Keratinocyte (primary cell): Measurements from ENCODE around the gene TP63.

Experiments
- CTCF ChIP-seq, 3 experiments: IDR thresholded peaks in 1 of 3; conservative IDR thresholded peaks in 1 of 3; optimal IDR thresholded peaks in 1 of 3; 2 replicates in 2 of 3; 3 replicates in 1 of 3; pipeline versions ENCODE3 to v1.5.1; 2011; ENCODE audit warnings: low read length in 3 of 3, mild to moderate bottlenecking in 3 of 3, moderate library complexity in 2 of 3, control low read depth in 1 of 3, inconsistent platforms in 1 of 3; ENCODE audit not compliant: insufficient read depth in 2 of 3; ENCODE audit errors: extremely low read depth in 1 of 3
- EZH2 ChIP-seq: IDR thresholded peaks from one replicate; pipeline ENCODE4 v1.6.1; 2012; ENCODE audit warnings: inconsistent platforms, mild to moderate bottlenecking, low read length, moderate library complexity

GRCh38 chr3:189853906-189854305, 222.7 kb downstream of the TP63 start:
- TF ChIP-seq CTCF (optimal IDR thresholded peaks at IDR 0.05 in 1 of 3, IDR thresholded peaks at IDR 0.05 in 1 of 3, conservative IDR thresholded peaks at IDR 0.05 in 1 of 3; ENCODE audit: extremely low read depth in 1 of 3, insufficient read depth in 2 of 3, low read length in 3 of 3), result no peak
- TF ChIP-seq EZH2, result no peak
